GM23338 (cell line): ENCODE measurements around the gene GAPT.

Experiments used
- CREB1 ChIP-seq: fragments of 250-450 bp; sonication (Bioruptor Pico); IDR thresholded peaks from 2 replicates; pipeline ENCODE4 v1.5.0; 2020; ENCODE audit warnings: low read depth, mild to moderate bottlenecking, moderate library complexity
- CTCF ChIP-seq, 2 experiments: fragments of 200-600 bp in 1 of 2; sonication (generic) in 1 of 2; conservative IDR thresholded peaks; 2 replicates each; pipeline versions ENCODE4 v1.5.1 to v1.6.1; 2016 to 2017; ENCODE audit warnings: antibody characterized with exemption in 2 of 2, low read depth in 2 of 2, mild to moderate bottlenecking in 2 of 2, moderate library complexity in 1 of 2
- ETS1 ChIP-seq: IDR thresholded peaks from 2 replicates; pipeline ENCODE4 v1.6.1; 2016; ENCODE audit warnings: antibody characterized with exemption
- EZH2 ChIP-seq: fragments of 200-600 bp; sonication (generic); IDR thresholded peaks from one replicate; pipeline ENCODE4 v1.8.0; 2017; ENCODE audit warnings: antibody characterized with exemption, mild to moderate bottlenecking, low read depth; ENCODE audit not compliant: unreplicated experiment
- EZH2phosphoT487 ChIP-seq: fragments of 200-600 bp; sonication (generic); IDR thresholded peaks from one replicate; pipeline ENCODE4 v1.8.1; 2018; ENCODE audit warnings: antibody characterized with exemption; ENCODE audit not compliant: unreplicated experiment
- JUNB ChIP-seq: IDR thresholded peaks from one replicate; pipeline ENCODE4 v1.6.1; 2016; ENCODE audit warnings: antibody characterized with exemption; ENCODE audit not compliant: unreplicated experiment
- NANOG ChIP-seq: IDR thresholded peaks from 2 replicates; pipeline ENCODE4 v1.6.1; 2016; ENCODE audit warnings: antibody characterized with exemption, borderline replicate concordance
- POLR2AphosphoS5 ChIP-seq: IDR thresholded peaks from 2 replicates; pipeline ENCODE4 v1.6.1; 2016; ENCODE audit warnings: antibody characterized with exemption, low read depth
- REST ChIP-seq: IDR thresholded peaks from one replicate; pipeline ENCODE4 v1.6.1; 2018; ENCODE audit warnings: antibody characterized with exemption; ENCODE audit not compliant: unreplicated experiment
- STAT1 ChIP-seq: IDR thresholded peaks from one replicate; pipeline ENCODE4 v1.6.1; 2016; ENCODE audit warnings: antibody characterized with exemption; ENCODE audit not compliant: unreplicated experiment
- ZNF114 ChIP-seq: fragments of 250-450 bp; sonication (Bioruptor Pico); IDR thresholded peaks from 2 replicates; pipeline ENCODE4 v1.5.0; 2020; ENCODE audit warnings: mild to moderate bottlenecking, moderate library complexity
- ZNF462 ChIP-seq: fragments of 250-450 bp; sonication (Bioruptor Pico); IDR thresholded peaks from 2 replicates; pipeline ENCODE4 v1.5.0; 2020; ENCODE audit warnings: mild to moderate bottlenecking, moderate library complexity

GRCh38 chr5:58523956-58524355 is 32.7 kb downstream of the GAPT start:
- no peak for TF ChIP-seq REST
- no peak for TF ChIP-seq CTCF (conservative IDR thresholded peaks at IDR 0.05; ENCODE audit: low read depth in 2 of 2)
- no peak for TF ChIP-seq POLR2AphosphoS5
- no peak for TF ChIP-seq CREB1 (CRISPR knock-in tag)
- TF ChIP-seq EZH2phosphoT487 = no peak
- no peak for TF ChIP-seq JUNB
- no peak for TF ChIP-seq EZH2
- TF ChIP-seq ZNF114 (CRISPR knock-in tag) = no peak
- no peak for TF ChIP-seq ETS1
- no peak for TF ChIP-seq NANOG
- no peak for TF ChIP-seq STAT1
- TF ChIP-seq ZNF462 = no peak
